Mesendoderm (in vitro differentiated cells): ENCODE data around the gene SAMD7. TPM values are rescaled to one million over a fixed set of nuclear protein-coding genes. Genes with fewer than 3 reads are reported as not detected.

Source experiments
- DNase-seq: peaks from one replicate; pipeline ENCODE4 v3.0.0; 2013
- H2AK5ac ChIP-seq: 2 replicates; pipeline ENCODE4 v1.6.1; 2013; ENCODE audit warnings: low read length, inconsistent platforms
- H2BK120ac ChIP-seq: 2 replicates; pipeline ENCODE4 v1.6.1; 2013; ENCODE audit warnings: low read depth, mild to moderate bottlenecking, low read length, moderate library complexity, mixed read lengths
- H2BK15ac ChIP-seq: replicated peaks from 2 replicates; pipeline ENCODE4 v1.6.1; 2013; ENCODE audit warnings: low read depth, mild to moderate bottlenecking, moderate library complexity
- H2BK5ac ChIP-seq: 2 replicates; pipeline ENCODE4 v1.6.1; 2013; ENCODE audit warnings: low read length, inconsistent platforms
- H3K18ac ChIP-seq: 2 replicates; pipeline ENCODE4 v1.6.1; 2013; ENCODE audit warnings: mild to moderate bottlenecking, low read length, mixed read lengths
- H3K23ac ChIP-seq: one replicate; pipeline ENCODE4 v1.6.1; 2013; ENCODE audit warnings: low read length
- H3K27ac ChIP-seq: 2 replicates; pipeline ENCODE4 v1.5.1; 2013; ENCODE audit warnings: low read depth, mild to moderate bottlenecking, inconsistent platforms, low read length, moderate library complexity
- H3K27me3 ChIP-seq: 2 replicates; pipeline ENCODE4 v1.6.1; 2013; ENCODE audit warnings: low read length, control low read depth, mild to moderate bottlenecking, inconsistent platforms; ENCODE audit not compliant: insufficient read depth, poor library complexity
- H3K36me3 ChIP-seq: 2 replicates; pipeline ENCODE4 v1.6.1; 2013; ENCODE audit warnings: low read length, inconsistent platforms; ENCODE audit not compliant: control insufficient read depth, insufficient read depth
- H3K4ac ChIP-seq: one replicate; pipeline ENCODE4 v1.6.1; 2013; ENCODE audit warnings: low read depth, mild to moderate bottlenecking, low read length, moderate library complexity
- H3K4me1 ChIP-seq: 2 replicates; pipeline ENCODE4 v1.6.1; 2013; ENCODE audit warnings: low read depth, low read length, inconsistent platforms; ENCODE audit not compliant: control insufficient read depth
- H3K4me2 ChIP-seq: 2 replicates; pipeline ENCODE4 v1.6.1; 2013; ENCODE audit warnings: low read length
- H3K4me3 ChIP-seq: 2 replicates; pipeline ENCODE4 v1.5.1; 2013; ENCODE audit warnings: mild to moderate bottlenecking, low read length
- H3K56ac ChIP-seq: one replicate; pipeline ENCODE4 v1.6.1; 2013; ENCODE audit warnings: low read length
- H3K79me1 ChIP-seq: 2 replicates; pipeline ENCODE4 v1.6.1; 2013; ENCODE audit warnings: low read length, inconsistent platforms
- H3K79me2 ChIP-seq: 2 replicates; pipeline ENCODE4 v1.6.1; 2013; ENCODE audit warnings: mild to moderate bottlenecking, low read length; ENCODE audit not compliant: control insufficient read depth, insufficient read depth
- H3K9ac ChIP-seq: 2 replicates; pipeline ENCODE4 v1.6.1; 2013; ENCODE audit warnings: low read length, inconsistent platforms
- H4K5ac ChIP-seq: one replicate; pipeline ENCODE4 v1.6.1; 2013; ENCODE audit warnings: low read length
- H4K8ac ChIP-seq: one replicate; pipeline ENCODE4 v1.6.1; 2013; ENCODE audit warnings: low read depth, mild to moderate bottlenecking, control low read depth, low read length, moderate library complexity
- WGBS: extraction: QIAGEN DNeasy Blood & Tissue Kit; methylation state at CpG from one replicate; pipeline ENCODE4 v1.1.7; 2013; ENCODE audit warnings: low lambda C conversion rate, missing lambda C conversion rate; ENCODE audit not compliant: insufficient coverage; ENCODE audit errors: extremely low coverage; 5-methylcytosine and 5-hydroxymethylcytosine counted together
- polyA plus RNA-seq, 2 experiments: library from polyadenylated mRNA; stranded (reverse); fragments of 200-250 nt; gene quantifications; one replicate each; pipeline ENCODE4 v1.2.3, GENCODE V29; 2013

SAMD7 gene, protein sequence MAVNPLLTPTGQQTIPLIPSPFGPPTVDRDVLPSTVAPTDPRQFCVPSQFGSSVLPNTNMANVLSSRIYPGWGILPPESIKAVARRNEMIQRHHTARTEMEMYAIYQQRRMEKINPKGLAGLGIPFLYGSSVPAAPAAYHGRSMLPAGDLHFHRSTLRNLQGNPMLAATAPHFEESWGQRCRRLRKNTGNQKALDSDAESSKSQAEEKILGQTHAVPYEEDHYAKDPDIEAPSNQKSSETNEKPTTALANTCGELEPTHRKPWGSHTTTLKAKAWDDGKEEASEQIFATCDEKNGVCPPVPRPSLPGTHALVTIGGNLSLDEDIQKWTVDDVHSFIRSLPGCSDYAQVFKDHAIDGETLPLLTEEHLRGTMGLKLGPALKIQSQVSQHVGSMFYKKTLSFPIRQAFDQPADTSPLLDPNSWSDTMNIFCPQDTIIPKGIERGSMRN
- not detected for polyA plus RNA-seq (2013, experiment 1 of 2)
- polyA plus RNA-seq (2013, experiment 2 of 2) = not detected

DNA sequence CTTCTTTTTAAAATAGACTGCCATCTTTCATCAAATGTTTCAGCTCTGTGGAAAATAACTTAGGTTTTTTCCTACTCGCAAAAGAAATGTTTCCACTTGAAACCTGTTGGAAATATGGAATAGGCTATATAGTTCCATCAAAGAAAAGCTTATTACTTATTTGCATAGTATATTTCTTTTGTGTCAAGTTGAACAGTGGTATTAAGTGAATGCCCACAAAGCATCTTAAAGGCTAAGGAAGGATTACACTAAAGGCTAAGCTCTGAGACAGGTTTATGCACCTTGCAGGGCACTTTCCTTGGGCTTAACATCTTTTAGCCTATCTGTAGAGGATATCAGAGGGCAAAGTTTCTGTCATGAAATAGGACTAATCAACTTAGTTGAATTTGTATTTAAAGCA lies at the start of gene SAMD7:
Gene SAMD7, plus strand, starts transcription at position 301 of the 400 bp plus-strand sequence. CDS start 7,927 bp downstream, outside the sequence.
- Histone ChIP-seq H3K9ac (no peak within 1 kb of the TSS), H2BK15ac (no peak within 1 kb of the TSS)
- no CpG with 5 or more reads among the region's 1 CpG for WGBS

DNA sequence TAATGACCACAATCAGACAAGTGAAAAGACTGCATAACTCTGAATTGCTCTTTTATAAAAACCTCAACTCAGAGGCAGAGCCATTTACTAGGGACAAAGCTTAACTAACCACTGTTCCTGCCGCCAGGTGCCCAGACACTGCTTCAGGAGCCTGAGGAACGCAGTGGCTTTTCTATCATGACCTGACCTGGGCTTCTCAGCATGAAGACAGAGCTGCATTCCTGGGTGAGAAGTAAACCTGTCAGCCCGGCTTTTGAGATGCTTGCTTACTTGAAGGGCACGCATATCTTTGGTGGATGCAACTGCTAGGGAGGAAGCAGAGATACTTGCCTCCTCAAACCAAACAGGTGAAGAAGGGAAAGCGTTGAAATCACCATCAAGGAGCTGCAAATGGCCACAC lies 49.5 kb upstream of the SAMD7 start:
- Histone ChIP-seq H3K23ac (no peak overlapping the region), H3K4me3 (no peak overlapping the region), H3K4me2 (no peak overlapping the region), H4K8ac (no peak overlapping the region), H2BK120ac (no peak overlapping the region), H3K27ac (no peak overlapping the region), H3K36me3 (no peaks in the 10 kb centered on the region), H3K27me3 (no peaks in the 10 kb centered on the region), H2BK5ac (no peak overlapping the region), H3K79me2 (no peaks in the 10 kb centered on the region), H2AK5ac (no peak overlapping the region), H3K79me1 (no peaks in the 10 kb centered on the region), H3K4ac (no peak overlapping the region), H2BK15ac (no peak overlapping the region), H4K5ac (no peak overlapping the region), H3K4me1 (no peaks in the 10 kb centered on the region), H3K18ac (no peak overlapping the region), H3K56ac (no peak overlapping the region), H3K9ac (no peak overlapping the region)
- DNase-seq = peak; percentile 77
- no CpG with 5 or more reads among the region's 5 CpGs for WGBS

More for the DNA sequence above, at the start of gene SAMD7:
- Histone ChIP-seq H3K4ac (no peak within 1 kb of the TSS), H3K18ac (no peak within 1 kb of the TSS), H3K23ac (no peak within 1 kb of the TSS), H3K4me3 (no peak within 1 kb of the TSS), H4K5ac (no peak within 1 kb of the TSS), H4K8ac (no peak within 1 kb of the TSS), H3K79me2 (no peaks in the 10 kb centered on the region), H3K27ac (no peak within 1 kb of the TSS), H3K36me3 (no peaks in the 10 kb centered on the region), H3K4me2 (no peak within 1 kb of the TSS), H2BK120ac (no peak within 1 kb of the TSS), H2AK5ac (no peak within 1 kb of the TSS), H3K56ac (no peak within 1 kb of the TSS), H3K79me1 (no peaks in the 10 kb centered on the region), H2BK5ac (no peak within 1 kb of the TSS), H3K4me1 (peaks cover 6% of the 10 kb centered on the region), H3K27me3 (no peaks in the 10 kb centered on the region)
- DNase-seq = no peak

DNA sequence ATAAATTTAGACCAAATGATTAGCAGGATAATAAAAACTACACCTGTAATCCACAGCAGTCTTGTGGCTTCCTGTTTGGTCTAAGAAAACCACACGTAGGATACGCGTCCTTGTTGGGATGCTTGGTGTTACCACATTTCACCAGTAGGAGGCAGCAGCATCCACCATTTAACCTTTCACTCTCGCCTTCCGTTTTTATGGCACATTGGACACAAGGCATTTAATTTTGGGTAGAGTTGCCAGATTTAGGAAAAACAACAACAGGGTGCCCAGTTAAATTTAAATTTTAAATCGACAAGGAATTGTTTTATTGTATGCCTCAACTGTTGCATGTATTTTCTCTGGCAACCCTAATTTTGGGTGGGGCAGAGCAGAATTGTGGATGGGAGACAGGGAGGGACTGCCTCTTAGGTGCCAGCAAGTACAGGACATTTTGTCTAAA lies 47.9 kb upstream of the SAMD7 start:
- WGBS = no CpG with 5 or more reads among the region's 6 CpGs
- Histone ChIP-seq H3K4me2 (no peak overlapping the region), H3K36me3 (no peaks in the 10 kb centered on the region), H3K79me2 (no peaks in the 10 kb centered on the region), H3K4me1 (no peaks in the 10 kb centered on the region), H2BK15ac (no peak overlapping the region), H3K27ac (no peak overlapping the region), H3K4me3 (no peak overlapping the region), H2BK5ac (no peak overlapping the region), H3K79me1 (no peaks in the 10 kb centered on the region), H4K5ac (no peak overlapping the region), H2BK120ac (no peak overlapping the region), H4K8ac (no peak overlapping the region), H3K9ac (no peak overlapping the region), H3K4ac (no peak overlapping the region), H3K18ac (no peak overlapping the region), H3K23ac (no peak overlapping the region), H3K27me3 (no peaks in the 10 kb centered on the region), H3K56ac (no peak overlapping the region), H2AK5ac (no peak overlapping the region)
- peak; percentile 82 for DNase-seq

DNA sequence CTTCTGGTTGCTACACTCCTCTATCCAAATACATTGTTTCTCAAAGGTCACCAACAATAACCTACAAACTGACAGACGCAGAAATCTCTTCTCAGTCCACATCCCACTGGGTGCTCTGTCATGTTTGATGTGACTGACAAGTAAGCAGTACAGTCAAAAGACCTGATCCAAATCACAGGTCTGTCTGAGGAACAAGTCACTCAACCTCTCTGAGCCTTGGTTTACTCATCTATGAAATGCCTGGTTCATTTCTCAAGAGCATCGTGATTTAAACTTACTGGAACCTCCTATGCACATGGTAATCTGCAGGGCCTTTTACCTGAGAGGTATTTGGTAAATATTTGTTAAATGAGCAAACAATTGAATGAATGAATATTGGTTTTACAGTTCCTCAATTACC lies 47.1 kb upstream of the SAMD7 start:
- H3K79me2 ChIP-seq = no peaks in the 10 kb centered on the region
- H3K56ac ChIP-seq = no peak overlapping the region
- WGBS = no CpG with 5 or more reads among the region's 2 CpGs
- no peak overlapping the region for H3K18ac ChIP-seq
- no peak overlapping the region for H2BK120ac ChIP-seq
- no peak overlapping the region for H3K9ac ChIP-seq
- no peak overlapping the region for H3K4me2 ChIP-seq
- H2BK5ac ChIP-seq = no peak overlapping the region
- no peak overlapping the region for H4K8ac ChIP-seq
- H3K4me1 ChIP-seq = no peaks in the 10 kb centered on the region
- no peaks in the 10 kb centered on the region for H3K27me3 ChIP-seq
- DNase-seq = no peak
- H3K79me1 ChIP-seq = no peaks in the 10 kb centered on the region
- H4K5ac ChIP-seq = no peak overlapping the region
- H3K4ac ChIP-seq = no peak overlapping the region
- no peak overlapping the region for H2AK5ac ChIP-seq
- H3K27ac ChIP-seq = no peak overlapping the region
- no peak overlapping the region for H3K4me3 ChIP-seq
- H3K36me3 ChIP-seq = no peaks in the 10 kb centered on the region
- no peak overlapping the region for H3K23ac ChIP-seq
- H2BK15ac ChIP-seq = no peak overlapping the region

DNA sequence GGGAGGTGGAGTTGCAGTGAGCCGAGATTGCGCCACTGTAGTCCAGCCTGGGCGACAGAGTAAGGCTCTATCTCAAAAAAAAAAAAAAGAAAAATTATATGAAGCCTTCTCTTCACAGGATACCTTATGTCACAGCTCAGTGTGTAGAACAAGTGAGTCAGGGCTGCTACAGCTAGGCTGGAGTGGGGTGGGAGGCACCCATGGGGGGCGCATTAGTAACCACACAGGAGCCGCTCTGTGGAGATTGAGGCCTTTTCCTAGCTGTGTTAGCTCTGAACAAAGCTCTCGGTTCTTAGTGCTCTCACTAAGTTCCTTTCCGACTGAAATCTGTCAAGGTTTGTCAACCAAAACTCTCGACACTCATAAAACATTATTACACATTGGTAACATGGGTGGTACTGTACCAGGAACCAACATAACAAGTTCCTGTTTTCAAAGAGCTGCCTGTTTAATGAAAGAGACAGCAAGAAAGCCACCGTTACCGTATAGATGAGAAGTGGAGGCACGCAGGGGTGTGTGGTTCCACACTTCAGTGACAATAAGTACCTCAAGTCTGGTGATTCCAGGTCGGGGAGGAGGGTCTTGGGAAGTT lies 46.1 kb upstream of the SAMD7 start:
- DNase-seq = no peak
- Histone ChIP-seq H2BK15ac (no peak overlapping the region), H4K5ac (no peak overlapping the region), H4K8ac (no peak overlapping the region), H3K27ac (no peak overlapping the region), H3K4ac (no peak overlapping the region), H3K56ac (no peak overlapping the region), H3K23ac (no peak overlapping the region), H3K79me2 (no peaks in the 10 kb centered on the region), H3K4me1 (no peaks in the 10 kb centered on the region), H3K27me3 (no peaks in the 10 kb centered on the region), H3K36me3 (no peaks in the 10 kb centered on the region), H2BK5ac (no peak overlapping the region), H3K9ac (no peak overlapping the region), H2BK120ac (no peak overlapping the region), H2AK5ac (no peak overlapping the region), H3K4me3 (no peak overlapping the region), H3K79me1 (no peaks in the 10 kb centered on the region), H3K4me2 (no peak overlapping the region), H3K18ac (no peak overlapping the region)
- WGBS = no CpG with 5 or more reads among the region's 12 CpGs
